ENCODE measurements around the gene LGR6.

DNA sequence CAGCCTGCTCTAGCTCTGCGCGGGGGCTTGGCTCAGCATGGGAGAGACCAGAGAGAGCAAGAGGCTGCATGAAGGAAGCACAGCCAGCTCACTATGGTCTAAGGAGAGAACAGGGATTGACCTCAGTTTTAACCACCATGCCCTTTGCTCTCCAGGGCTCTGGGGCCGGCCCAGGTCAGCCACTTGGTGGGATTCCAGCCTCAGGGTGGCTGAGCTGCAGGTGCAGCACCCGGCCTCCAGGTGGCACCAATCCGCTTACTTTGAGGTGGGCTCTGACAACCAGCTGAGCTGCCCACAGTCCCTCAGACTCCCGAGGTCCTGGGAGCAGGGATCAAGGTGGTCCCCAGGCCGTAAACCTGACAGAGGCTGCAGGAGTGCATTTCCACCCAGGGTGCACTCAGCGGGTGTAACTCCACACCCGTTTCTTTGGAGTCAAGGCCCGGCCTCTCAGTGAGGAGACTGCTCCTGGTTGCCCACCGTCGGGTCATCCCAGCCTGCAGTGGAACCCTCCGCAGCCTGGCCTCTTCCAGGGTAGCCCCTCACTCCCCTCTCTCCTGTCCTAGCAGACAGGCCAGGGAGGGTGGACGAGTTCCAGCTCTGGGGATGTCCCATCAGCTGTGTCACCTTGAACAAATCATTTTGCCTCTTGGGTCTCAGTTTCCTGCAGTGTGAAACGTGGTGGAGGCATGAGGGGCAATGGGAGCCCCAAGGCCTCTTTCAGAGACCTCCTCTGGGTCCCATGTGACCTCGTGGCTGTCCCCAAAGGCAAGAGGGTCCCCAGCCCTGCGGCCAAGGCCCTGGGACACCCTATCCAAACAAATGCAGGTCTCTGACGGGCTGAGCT is 607 bp upstream of the LGR6 start:
- TF ChIP-seq CTCF (conservative IDR thresholded peaks at IDR 0.05; ENCODE audit: low read depth in 2 of 2) (peak; percentile 74 to 90), EZH2 (IDR thresholded peaks at IDR 0.05; ENCODE audit: low read depth, unreplicated experiment) (no peak), CREB1 (CRISPR knock-in tag; IDR thresholded peaks at IDR 0.05; ENCODE audit: low read depth) (no peak), NANOG (IDR thresholded peaks at IDR 0.05; ENCODE audit: borderline replicate concordance) (no peak), STAT1 (IDR thresholded peaks at IDR 0.05; ENCODE audit: unreplicated experiment) (no peak)
- TF ChIP-seq, protein P1, sequence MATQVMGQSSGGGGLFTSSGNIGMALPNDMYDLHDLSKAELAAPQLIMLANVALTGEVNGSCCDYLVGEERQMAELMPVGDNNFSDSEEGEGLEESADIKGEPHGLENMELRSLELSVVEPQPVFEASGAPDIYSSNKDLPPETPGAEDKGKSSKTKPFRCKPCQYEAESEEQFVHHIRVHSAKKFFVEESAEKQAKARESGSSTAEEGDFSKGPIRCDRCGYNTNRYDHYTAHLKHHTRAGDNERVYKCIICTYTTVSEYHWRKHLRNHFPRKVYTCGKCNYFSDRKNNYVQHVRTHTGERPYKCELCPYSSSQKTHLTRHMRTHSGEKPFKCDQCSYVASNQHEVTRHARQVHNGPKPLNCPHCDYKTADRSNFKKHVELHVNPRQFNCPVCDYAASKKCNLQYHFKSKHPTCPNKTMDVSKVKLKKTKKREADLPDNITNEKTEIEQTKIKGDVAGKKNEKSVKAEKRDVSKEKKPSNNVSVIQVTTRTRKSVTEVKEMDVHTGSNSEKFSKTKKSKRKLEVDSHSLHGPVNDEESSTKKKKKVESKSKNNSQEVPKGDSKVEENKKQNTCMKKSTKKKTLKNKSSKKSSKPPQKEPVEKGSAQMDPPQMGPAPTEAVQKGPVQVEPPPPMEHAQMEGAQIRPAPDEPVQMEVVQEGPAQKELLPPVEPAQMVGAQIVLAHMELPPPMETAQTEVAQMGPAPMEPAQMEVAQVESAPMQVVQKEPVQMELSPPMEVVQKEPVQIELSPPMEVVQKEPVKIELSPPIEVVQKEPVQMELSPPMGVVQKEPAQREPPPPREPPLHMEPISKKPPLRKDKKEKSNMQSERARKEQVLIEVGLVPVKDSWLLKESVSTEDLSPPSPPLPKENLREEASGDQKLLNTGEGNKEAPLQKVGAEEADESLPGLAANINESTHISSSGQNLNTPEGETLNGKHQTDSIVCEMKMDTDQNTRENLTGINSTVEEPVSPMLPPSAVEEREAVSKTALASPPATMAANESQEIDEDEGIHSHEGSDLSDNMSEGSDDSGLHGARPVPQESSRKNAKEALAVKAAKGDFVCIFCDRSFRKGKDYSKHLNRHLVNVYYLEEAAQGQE (IDR thresholded peaks at IDR 0.05; ENCODE audit: unreplicated experiment): no peak

Data from GM23338 (cell line).